SJSA1 (cell line): ENCODE data around the gene ZNF564. TPM values are rescaled to one million over a fixed set of nuclear protein-coding genes. Genes with fewer than 3 reads are reported as not detected.
"Not testable (repeated sequence)": the region's sequence is repeated elsewhere in the genome, so short reads cannot be mapped to it uniquely, and the experiment has no call there.

Source experiments
- DNase-seq, 2 experiments: peaks; one replicate each; pipeline ENCODE4 v3.0.0-alpha.2; 2015 to 2020; ENCODE audit warnings: low spot score in 2 of 2, low read depth in 1 of 2
- H3K27ac ChIP-seq: fragments of 250-450 bp; sonication (Bioruptor Pico); 2 replicates; pipeline ENCODE4 v1.5.1; 2020; ENCODE audit warnings: mild to moderate bottlenecking, moderate library complexity
- H3K27me3 ChIP-seq: fragments of 250-450 bp; sonication (Bioruptor Pico); replicated peaks from 2 replicates; pipeline ENCODE4 v1.5.1; 2020; ENCODE audit warnings: mild to moderate bottlenecking, moderate library complexity
- H3K36me3 ChIP-seq: fragments of 250-450 bp; sonication (Bioruptor Pico); 2 replicates; pipeline ENCODE4 v1.5.1; 2020; ENCODE audit warnings: mild to moderate bottlenecking
- H3K4me1 ChIP-seq: fragments of 250-450 bp; sonication (Bioruptor Pico); replicated peaks from 2 replicates; pipeline ENCODE4 v1.6.1; 2021; ENCODE audit warnings: mild to moderate bottlenecking
- H3K4me3 ChIP-seq: fragments of 250-450 bp; sonication (Bioruptor Pico); 2 replicates; pipeline ENCODE4 v1.5.1; 2020; ENCODE audit warnings: mild to moderate bottlenecking
- H3K9me3 ChIP-seq: fragments of 250-450 bp; sonication (Bioruptor Pico); replicated peaks from 2 replicates; pipeline ENCODE4 v1.5.1; 2020; ENCODE audit warnings: mild to moderate bottlenecking
- total RNA-seq: library from RNA; depleted of rRNA; stranded (reverse); fragments of >200 nt; shearing (Covaris generic); gene quantifications from 2 replicates; pipeline ENCODE4 v1.2.3, GENCODE V29; 2014; rRNA removed

ZNF564 gene
- total RNA-seq = 3.3 and 5.4 TPM in 2 replicates

GRCh38 chr19:12551060-12551832, at the start of gene ZNF564:
ZNF564 (minus strand) TSS chr19:12551482; CDS start chr19:12551332, 150 bp downstream.
- Histone ChIP-seq H3K27ac (peak within 1 kb of the TSS; percentile 88), H3K4me1 (peaks cover 9% of the 10 kb centered on the region), H3K27me3 (no peaks in the 10 kb centered on the region), H3K9me3 (peaks cover 13% of the 10 kb centered on the region), H3K36me3 (peaks cover 40% of the 10 kb centered on the region), H3K4me3 (peak within 1 kb of the TSS; percentile 93)
- DNase-seq = peak; percentile 97

GRCh38 chr19:12597594-12597993, 46.3 kb upstream of the ZNF564 start:
- Histone ChIP-seq H3K27me3 (no peaks in the 10 kb centered on the region), H3K9me3 (peaks cover 3% of the 10 kb centered on the region; the same call in 1 of the 2 replicates), H3K36me3 (0 out of 2 replicates have a peak, but pooled peaks cover 3% of the 10 kb centered on the region), H3K27ac (no peak overlapping the region), H3K4me1 (no peaks in the 10 kb centered on the region), H3K4me3 (no peak overlapping the region)
- no peak for DNase-seq

- no peak overlapping the region for H3K27ac ChIP-seq
- H3K27me3 ChIP-seq = no peaks in the 10 kb centered on the region
- H3K9me3 ChIP-seq = peaks cover 3% of the 10 kb centered on the region; the same call in 1 of the 2 replicates
- H3K4me3 ChIP-seq = no peak overlapping the region
- no peak for DNase-seq
- H3K4me1 ChIP-seq = no peaks in the 10 kb centered on the region
- 0 out of 2 replicates have a peak, but pooled peaks cover 3% of the 10 kb centered on the region for H3K36me3 ChIP-seq
Measured at GRCh38 chr19:12596927-12597548, 45.8 kb upstream of the ZNF564 start.

GRCh38 chr19:12596485-12596884, 45.2 kb upstream of the ZNF564 start:
- H3K27ac ChIP-seq = no peak overlapping the region
- 0 out of 2 replicates have a peak, but pooled peaks cover 3% of the 10 kb centered on the region for H3K36me3 ChIP-seq
- no peaks in the 10 kb centered on the region for H3K27me3 ChIP-seq
- no peak overlapping the region for H3K4me3 ChIP-seq
- H3K4me1 ChIP-seq = no peaks in the 10 kb centered on the region
- peaks cover 3% of the 10 kb centered on the region; the same call in 1 of the 2 replicates for H3K9me3 ChIP-seq
- no peak for DNase-seq

- H3K36me3 ChIP-seq = peaks cover 42% of the 10 kb centered on the region
- H3K27me3 ChIP-seq = no peaks in the 10 kb centered on the region
- no peak overlapping the region for H3K4me3 ChIP-seq
- no peaks in the 10 kb centered on the region for H3K4me1 ChIP-seq
- no peak overlapping the region for H3K27ac ChIP-seq
- DNase-seq = peak in 1 of 2 experiments; percentile 2
- peaks cover 32% of the 10 kb centered on the region for H3K9me3 ChIP-seq
Measured at GRCh38 chr19:12581100-12581499, 29.8 kb upstream of the ZNF564 start.

- Histone ChIP-seq H3K27me3 (no peaks in the 10 kb centered on the region), H3K4me3 (no peak overlapping the region), H3K36me3 (peaks cover 42% of the 10 kb centered on the region), H3K4me1 (no peaks in the 10 kb centered on the region), H3K27ac (no peak overlapping the region), H3K9me3 (peaks cover 32% of the 10 kb centered on the region)
- peak in 1 of 2 experiments; percentile 37 for DNase-seq
Measured at GRCh38 chr19:12580180-12580694, 29.0 kb upstream of the ZNF564 start.

- H3K27me3 ChIP-seq = no peaks in the 10 kb centered on the region
- H3K4me3 ChIP-seq = no peak overlapping the region
- H3K4me1 ChIP-seq = no peaks in the 10 kb centered on the region
- peaks cover 35% of the 10 kb centered on the region for H3K9me3 ChIP-seq
- DNase-seq = no peak
- no peak overlapping the region for H3K27ac ChIP-seq
- H3K36me3 ChIP-seq = peaks cover 42% of the 10 kb centered on the region
Measured at GRCh38 chr19:12578641-12579040, 27.4 kb upstream of the ZNF564 start.

GRCh38 chr19:12574036-12574435, 22.8 kb upstream of the ZNF564 start:
- no peak for DNase-seq
- Histone ChIP-seq H3K4me1 (no peaks in the 10 kb centered on the region), H3K36me3 (peaks cover 11% of the 10 kb centered on the region; the same call in 1 of the 2 replicates), H3K4me3 (no peak overlapping the region), H3K27ac (no peak overlapping the region), H3K9me3 (0 out of 2 replicates have a peak, but pooled peaks cover 11% of the 10 kb centered on the region), H3K27me3 (no peaks in the 10 kb centered on the region)

GRCh38 chr19:12567951-12568350, 16.7 kb upstream of the ZNF564 start:
- H3K4me3 ChIP-seq = no peak overlapping the region
- H3K4me1 ChIP-seq = no peaks in the 10 kb centered on the region
- DNase-seq = no peak
- H3K36me3 ChIP-seq = no peaks in the 10 kb centered on the region
- 0 out of 2 replicates have a peak, but pooled peaks cover 2% of the 10 kb centered on the region for H3K9me3 ChIP-seq
- no peaks in the 10 kb centered on the region for H3K27me3 ChIP-seq
- no peak overlapping the region for H3K27ac ChIP-seq

- H3K9me3 ChIP-seq, H3K4me1 ChIP-seq, H3K4me3 ChIP-seq, DNase-seq, H3K36me3 ChIP-seq, H3K27me3 ChIP-seq, H3K27ac ChIP-seq: not testable (repeated sequence)
Measured at GRCh38 chr19:12566380-12566779, 15.1 kb upstream of the ZNF564 start.

- Histone ChIP-seq H3K27ac (no peak overlapping the region), H3K4me1 (no peaks in the 10 kb centered on the region), H3K9me3 (no peaks in the 10 kb centered on the region), H3K36me3 (no peaks in the 10 kb centered on the region), H3K27me3 (no peaks in the 10 kb centered on the region), H3K4me3 (no peak overlapping the region)
- peak; percentile 67 to 82 for DNase-seq
Measured at GRCh38 chr19:12564016-12564664, 12.9 kb upstream of the ZNF564 start.

GRCh38 chr19:12555456-12555930, 4.2 kb upstream of the ZNF564 start:
- Histone ChIP-seq H3K9me3 (peaks cover 7% of the 10 kb centered on the region; the same call in 1 of the 2 replicates), H3K4me1 (peaks cover 9% of the 10 kb centered on the region), H3K27me3 (no peaks in the 10 kb centered on the region), H3K4me3 (no peak overlapping the region), H3K36me3 (peaks cover 6% of the 10 kb centered on the region), H3K27ac (no peak overlapping the region)
- no peak for DNase-seq

GRCh38 chr19:12546903-12547302, 4.4 kb downstream of the ZNF564 start:
- no peak overlapping the region for H3K27ac ChIP-seq
- H3K4me1 ChIP-seq = no peaks in the 10 kb centered on the region
- DNase-seq = no peak
- H3K27me3 ChIP-seq = no peaks in the 10 kb centered on the region
- peaks cover 24% of the 10 kb centered on the region for H3K9me3 ChIP-seq
- H3K36me3 ChIP-seq = peaks cover 44% of the 10 kb centered on the region
- no peak overlapping the region for H3K4me3 ChIP-seq
